D721Med (cell line): ENCODE data around the gene RPS18.
A peak's percentile ranks its signal among the peaks of the same experiment; 100 is the strongest.

Source experiments
- DNase-seq: peaks from one replicate; pipeline ENCODE4 v3.0.0; 2011; ENCODE audit warnings: low spot score; ENCODE audit not compliant: insufficient read length
- FAIRE-seq: peaks from 2 replicates; lab custom pipeline; 2011; peaks lifted over from hg19 to GRCh38; lab: Jason Lieb, UNC
- TF ChIP-seq, protein P1 (sequence below): IDR thresholded peaks from 2 replicates; pipeline ENCODE4 v1.5.1; 2012; ENCODE audit warnings: mild to moderate bottlenecking, control low read depth; ENCODE audit not compliant: insufficient read depth; ENCODE audit errors: missing control alignments

Gene RPS18

DNA sequence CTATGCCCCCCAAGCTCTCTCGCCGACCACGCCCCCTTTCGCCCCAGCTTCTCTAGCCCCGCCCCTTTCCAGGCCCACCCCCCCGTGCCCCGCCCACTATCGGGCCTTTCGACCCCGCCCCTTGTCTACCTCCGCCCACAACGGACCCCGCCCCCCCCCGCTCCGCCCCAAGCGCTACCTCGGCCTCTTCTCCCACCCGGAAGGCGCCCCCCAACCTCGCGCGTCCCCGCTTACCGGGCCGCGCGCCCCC, 45.5 kb downstream of the RPS18 start:
- TF ChIP-seq, protein P1, sequence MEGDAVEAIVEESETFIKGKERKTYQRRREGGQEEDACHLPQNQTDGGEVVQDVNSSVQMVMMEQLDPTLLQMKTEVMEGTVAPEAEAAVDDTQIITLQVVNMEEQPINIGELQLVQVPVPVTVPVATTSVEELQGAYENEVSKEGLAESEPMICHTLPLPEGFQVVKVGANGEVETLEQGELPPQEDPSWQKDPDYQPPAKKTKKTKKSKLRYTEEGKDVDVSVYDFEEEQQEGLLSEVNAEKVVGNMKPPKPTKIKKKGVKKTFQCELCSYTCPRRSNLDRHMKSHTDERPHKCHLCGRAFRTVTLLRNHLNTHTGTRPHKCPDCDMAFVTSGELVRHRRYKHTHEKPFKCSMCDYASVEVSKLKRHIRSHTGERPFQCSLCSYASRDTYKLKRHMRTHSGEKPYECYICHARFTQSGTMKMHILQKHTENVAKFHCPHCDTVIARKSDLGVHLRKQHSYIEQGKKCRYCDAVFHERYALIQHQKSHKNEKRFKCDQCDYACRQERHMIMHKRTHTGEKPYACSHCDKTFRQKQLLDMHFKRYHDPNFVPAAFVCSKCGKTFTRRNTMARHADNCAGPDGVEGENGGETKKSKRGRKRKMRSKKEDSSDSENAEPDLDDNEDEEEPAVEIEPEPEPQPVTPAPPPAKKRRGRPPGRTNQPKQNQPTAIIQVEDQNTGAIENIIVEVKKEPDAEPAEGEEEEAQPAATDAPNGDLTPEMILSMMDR, result no peak
- FAIRE-seq (no peak), DNase-seq (peak; percentile 55)

DNA sequence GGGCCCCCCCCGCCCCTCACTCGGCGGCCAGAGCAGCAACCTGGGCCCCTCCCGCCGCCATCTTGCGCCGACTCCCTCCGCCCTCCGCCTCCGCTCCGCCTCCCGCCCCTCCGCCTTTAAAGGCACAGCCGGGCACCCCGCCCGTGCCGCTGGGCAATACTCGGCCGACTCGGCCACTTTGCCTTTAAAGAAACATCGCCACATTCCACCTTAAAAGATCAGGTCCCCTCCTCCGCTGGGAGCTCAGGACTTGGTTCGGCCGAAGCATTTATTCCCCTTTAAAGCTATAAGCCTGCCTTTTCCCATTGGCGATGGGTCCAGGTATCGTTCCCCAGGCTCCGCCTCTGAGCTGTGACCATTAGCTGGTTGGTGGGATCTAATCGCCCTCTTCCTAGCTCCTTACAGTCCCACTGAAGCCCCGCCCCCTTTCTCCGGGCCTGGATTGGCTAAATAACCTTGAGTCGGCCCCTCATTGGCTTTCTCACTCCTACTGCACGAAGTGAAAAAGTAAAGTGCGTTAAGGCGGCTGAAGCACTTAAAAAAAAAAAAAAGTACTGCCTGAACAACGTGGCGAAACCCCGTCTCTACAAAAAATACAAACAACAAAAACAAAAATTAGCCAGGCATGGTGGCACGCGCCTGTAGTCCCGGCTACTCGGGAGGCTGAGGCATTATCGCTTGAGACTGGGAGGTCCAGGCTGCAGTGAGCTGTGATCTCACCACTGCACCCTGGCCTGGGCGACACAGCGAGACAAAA, 46.0 kb downstream of the RPS18 start, which contains the start of gene ZBTB22:
Gene ZBTB22, minus strand, starts transcription at position 76 of the 757 bp plus-strand sequence. CDS start 828 bp downstream, outside the sequence.
- no peak for FAIRE-seq
- peak; percentile 87 for DNase-seq
- TF ChIP-seq, protein P1, result no peak

DNA sequence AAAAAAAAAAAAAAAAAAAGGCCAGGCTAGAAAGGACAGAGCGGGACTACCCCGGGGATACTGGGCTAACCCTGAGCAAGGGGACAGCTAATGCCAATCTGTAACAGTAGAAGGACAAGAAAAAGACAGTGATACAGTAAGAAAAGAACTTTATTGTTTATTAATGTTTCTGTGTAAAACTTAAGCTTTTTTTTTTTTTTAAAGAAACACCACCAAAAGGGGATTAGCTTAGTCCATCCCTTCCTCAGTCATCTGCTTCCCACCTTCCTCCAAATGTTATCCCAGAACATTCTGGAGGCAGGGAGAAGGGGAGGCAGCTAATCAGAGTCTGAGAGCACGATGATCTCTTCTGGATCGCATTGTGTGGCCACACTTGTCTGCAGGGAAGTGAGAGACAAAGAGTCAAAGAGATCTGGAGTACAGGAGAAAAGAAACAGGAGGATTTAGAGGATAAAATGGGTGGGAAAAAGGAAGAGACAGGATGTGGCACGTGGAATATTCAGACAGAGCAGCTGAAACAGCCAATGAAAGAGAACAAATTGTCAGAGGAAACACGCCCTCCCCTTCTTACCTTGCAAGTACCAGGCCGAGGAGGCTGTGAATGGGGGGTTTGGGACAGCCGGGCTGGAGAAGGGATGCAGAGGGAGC, 46.7 kb downstream of the RPS18 start:
- TF ChIP-seq, protein P1, result no peak
- DNase-seq (no peak), FAIRE-seq (no peak)

DNA sequence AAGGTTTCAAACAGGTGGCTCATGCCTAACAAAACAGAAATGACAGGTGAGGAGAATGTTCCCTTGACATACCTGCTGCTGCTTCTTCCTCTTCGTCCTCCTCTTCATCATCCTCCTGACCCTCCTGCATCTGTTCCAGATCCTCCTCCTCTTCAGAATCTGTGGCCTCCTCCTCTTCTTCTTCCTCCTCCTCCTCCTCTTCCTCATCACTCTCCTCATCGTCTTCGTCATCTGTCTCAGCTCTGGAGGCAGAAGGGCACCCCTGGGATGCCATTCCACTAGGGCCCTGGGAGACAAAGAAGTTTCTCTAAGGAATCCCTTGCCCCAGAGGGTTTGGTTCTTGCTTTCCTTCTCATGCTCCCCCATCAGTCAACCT, 48.1 kb downstream of the RPS18 start:
- TF ChIP-seq, protein P1, result no peak

DNA sequence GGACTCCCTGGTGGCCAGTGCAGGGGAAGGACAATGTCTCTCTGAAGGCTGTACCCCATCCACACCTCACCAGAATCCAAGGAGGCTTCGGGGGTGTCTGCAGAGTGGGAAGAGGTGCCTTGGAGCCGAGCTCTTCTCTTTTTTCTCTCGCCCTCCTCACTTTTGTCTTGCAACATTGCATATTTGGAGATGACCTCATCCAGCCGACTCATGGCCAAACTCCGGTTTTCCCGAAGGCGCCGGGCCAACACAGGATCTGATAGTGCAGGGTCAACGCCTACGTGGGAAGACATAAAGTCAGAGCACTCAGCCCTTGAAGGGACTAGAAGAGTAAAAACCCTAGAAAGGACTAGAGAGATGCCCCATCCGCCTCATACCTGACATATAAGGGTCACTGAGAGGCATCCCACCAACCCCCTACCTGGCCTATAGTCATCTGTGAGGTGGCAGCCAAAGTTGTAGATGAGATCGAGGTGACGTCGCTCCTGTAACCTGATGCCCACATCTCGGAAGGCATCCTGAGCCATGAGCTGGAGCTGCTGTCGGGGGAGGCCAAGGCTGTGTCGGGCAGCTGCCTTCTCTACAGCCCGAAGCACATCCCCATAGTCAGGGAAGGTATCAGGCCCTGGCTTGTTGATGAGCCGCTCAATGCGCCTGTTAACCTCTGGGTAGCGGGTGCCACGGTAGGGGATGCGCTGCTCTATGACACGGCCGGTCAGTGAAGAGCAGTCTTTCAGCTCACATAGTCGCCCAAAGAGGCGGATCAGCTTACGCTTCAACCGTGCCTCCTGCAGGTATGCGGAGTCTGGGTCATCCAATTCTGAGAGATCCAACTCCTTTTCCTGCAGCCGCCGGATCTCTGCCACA, 48.7 kb downstream of the RPS18 start:
- TF ChIP-seq, protein P1, result no peak
- FAIRE-seq (no peak), DNase-seq (no peak)

More for the DNA sequence above, 48.1 kb downstream of the RPS18 start:
- DNase-seq, result no peak
- FAIRE-seq, result no peak

DNA sequence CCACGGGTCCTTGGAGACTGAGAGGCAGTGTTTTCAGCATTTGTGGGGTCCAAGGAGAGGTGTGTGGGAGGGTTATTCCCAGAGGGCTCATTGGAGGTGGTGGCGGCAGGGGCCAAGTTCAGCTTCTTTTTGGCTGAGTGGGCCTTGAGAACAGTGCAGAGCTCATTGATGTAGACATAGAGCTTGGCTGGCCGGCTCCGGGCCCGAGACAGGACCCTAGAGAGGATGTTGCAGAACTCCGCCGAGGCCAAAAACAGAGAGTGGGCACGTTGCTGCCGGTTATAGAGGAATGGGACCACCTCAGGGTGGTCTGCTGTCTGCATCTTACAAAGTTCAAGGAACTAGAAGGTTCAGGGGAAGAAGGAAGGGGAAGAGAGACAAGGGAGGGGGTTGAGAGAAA, 49.4 kb downstream of the RPS18 start:
- no peak for FAIRE-seq
- DNase-seq, result no peak
- TF ChIP-seq, protein P1, result no peak
